ENCODE measurements around the gene PLEKHA7.

Gene PLEKHA7

GRCh38 chr11:16834384-16834783, 179.8 kb downstream of the PLEKHA7 start:
- no peak for DNase-seq

GRCh38 chr11:16833026-16833425, 181.2 kb downstream of the PLEKHA7 start:
- no peak for DNase-seq

- DNase-seq = no peak
These were observed 182.0 kb downstream of the PLEKHA7 start for GRCh38 chr11:16832193-16832539.

GRCh38 chr11:16831316-16832192, 182.7 kb downstream of the PLEKHA7 start:
- no peak for DNase-seq

- no peak for DNase-seq
These were observed 187.1 kb downstream of the PLEKHA7 start for GRCh38 chr11:16827139-16827538.

- DNase-seq = no peak
These were observed 188.2 kb downstream of the PLEKHA7 start for GRCh38 chr11:16825968-16826367.

GRCh38 chr11:16825101-16825500, 189.1 kb downstream of the PLEKHA7 start:
- no peak for DNase-seq

GRCh38 chr11:16820324-16821092, 193.7 kb downstream of the PLEKHA7 start:
- DNase-seq = peak; percentile 13

- DNase-seq = no peak
These were observed 195.9 kb downstream of the PLEKHA7 start for GRCh38 chr11:16818284-16818683.

GRCh38 chr11:16817351-16817750, 196.9 kb downstream of the PLEKHA7 start:
- DNase-seq = no peak

GRCh38 chr11:16816358-16817270, 197.6 kb downstream of the PLEKHA7 start:
- no peak for DNase-seq

- DNase-seq = no peak
These were observed 199.0 kb downstream of the PLEKHA7 start for GRCh38 chr11:16815047-16815767.

- no peak for DNase-seq
These were observed 199.7 kb downstream of the PLEKHA7 start for GRCh38 chr11:16814410-16815046.

- DNase-seq = no peak
These were observed 201.1 kb downstream of the PLEKHA7 start for GRCh38 chr11:16813126-16813525.

- DNase-seq = no peak
These were observed 201.9 kb downstream of the PLEKHA7 start for GRCh38 chr11:16812274-16812673.

GRCh38 chr11:16811136-16812020, 202.8 kb downstream of the PLEKHA7 start:
- no peak for DNase-seq

GRCh38 chr11:16809886-16810668, 204.1 kb downstream of the PLEKHA7 start:
- DNase-seq = no peak

GRCh38 chr11:16807306-16807705, 206.9 kb downstream of the PLEKHA7 start:
- no peak for DNase-seq

- DNase-seq = no peak
These were observed 207.4 kb downstream of the PLEKHA7 start for GRCh38 chr11:16806791-16807190.

- no peak for DNase-seq
These were observed 208.3 kb downstream of the PLEKHA7 start for GRCh38 chr11:16805938-16806337.

Measured in central memory CD4-positive, alpha-beta T cell (primary cell).